Colonic mucosa (tissue), 4 donors: Measurements from ENCODE around the gene TCF25. TPM values are rescaled to one million over a fixed set of nuclear protein-coding genes. Genes with fewer than 3 reads are reported as not detected.
A peak's percentile ranks its signal among the peaks of the same experiment; 100 is the strongest.
"Not testable (repeated sequence)": the region's sequence is repeated elsewhere in the genome, so short reads cannot be mapped to it uniquely, and the experiment has no call there.

Experiments used
- DNase-seq: peaks from one replicate; pipeline ENCODE4 v3.0.0-alpha.2; 2020
- H3K27ac ChIP-seq: fragments of 200-600 bp; one replicate; pipeline ENCODE4 v1.8.0; 2021
- H3K27me3 ChIP-seq: fragments of 200-600 bp; one replicate; pipeline ENCODE4 v1.8.0; 2021
- H3K36me3 ChIP-seq: fragments of 200-600 bp; one replicate; pipeline ENCODE4 v1.8.0; 2021
- H3K4me1 ChIP-seq: fragments of 200-600 bp; one replicate; pipeline ENCODE4 v1.8.0; 2021; ENCODE audit warnings: mild to moderate bottlenecking
- H3K4me3 ChIP-seq: fragments of 200-600 bp; one replicate; pipeline ENCODE4 v1.8.0; 2021
- H3K9ac ChIP-seq, 2 donors: one replicate each; pipeline ENCODE4 v1.7.0; 2013; ENCODE audit warnings: control low read depth in 2 of 2, low read depth in 2 of 2, low read length in 2 of 2
- H3K9me3 ChIP-seq: fragments of 200-600 bp; one replicate; pipeline ENCODE4 v1.8.0; 2021
- CTCF ChIP-seq: fragments of 200-600 bp; IDR thresholded peaks from one replicate; pipeline ENCODE4 v1.8.0; 2022; ENCODE audit warnings: antibody characterized with exemption, mild to moderate bottlenecking
- intact Hi-C: fragments of 100-400 bp; cut with DNase I; formaldehyde crosslinking; loops from one replicate; pipeline ENCODE4 v1.14.1; 2022
- total RNA-seq, 2 donors: library from RNA; stranded (reverse); fragmentation: NEBNext Ultra II Directional in 1 of 2; extraction: Animal tissue kit (Norgen Biotek cat#: 25700) in 1 of 2; gene quantifications; one replicate each; pipeline ENCODE4 v1.2.1, GENCODE V29; 2021
- donor health status: healthy.
- donor health status: DM: no; HTN: no; CAD: no.
- donor health status: DM: no; HTN: no; CAD: no.

Gene TCF25
- total RNA-seq, result 100 to 1,000 TPM; 164 to 165 TPM

GRCh38 chr16:89873109-89873971 is at the start of gene TCF25:
TCF25 (plus strand) TSS chr16:89873592; CDS start chr16:89873668, 76 bp downstream.
- Histone ChIP-seq H3K4me3 (peak within 1 kb of the TSS; percentile 66), H3K27me3 (no peaks in the 10 kb centered on the region), H3K36me3 (no peaks in the 10 kb centered on the region), H3K9ac (peak within 1 kb of the TSS; percentile 81 to 99), H3K27ac (peak within 1 kb of the TSS; percentile 97), H3K9me3 (no peaks in the 10 kb centered on the region), H3K4me1 (no peaks in the 10 kb centered on the region)
- intact Hi-C loops, result no loop called here
- DNase-seq, result peak; percentile 86
- no peak for TF ChIP-seq CTCF

- H3K4me3 ChIP-seq, H3K9ac ChIP-seq, H3K4me1 ChIP-seq, DNase-seq, intact Hi-C loops, H3K27ac ChIP-seq, H3K36me3 ChIP-seq, H3K9me3 ChIP-seq, H3K27me3 ChIP-seq: not testable (repeated sequence)
Observed at GRCh38 chr16:89823824-89824148, 49.6 kb upstream of the TCF25 start.

GRCh38 chr16:89826531-89827382 is 46.6 kb upstream of the TCF25 start:
- peak overlapping the region in 1 of 2 donors; percentile 5 for H3K9ac ChIP-seq
- intact Hi-C loops, result no loop called here
- no peaks in the 10 kb centered on the region for H3K4me1 ChIP-seq
- no peak for DNase-seq
- no peak overlapping the region for H3K27ac ChIP-seq
- no peaks in the 10 kb centered on the region for H3K36me3 ChIP-seq
- no peaks in the 10 kb centered on the region for H3K27me3 ChIP-seq
- no peaks in the 10 kb centered on the region for H3K9me3 ChIP-seq
- TF ChIP-seq CTCF, result no peak
- H3K4me3 ChIP-seq, result no peak overlapping the region

DNA sequence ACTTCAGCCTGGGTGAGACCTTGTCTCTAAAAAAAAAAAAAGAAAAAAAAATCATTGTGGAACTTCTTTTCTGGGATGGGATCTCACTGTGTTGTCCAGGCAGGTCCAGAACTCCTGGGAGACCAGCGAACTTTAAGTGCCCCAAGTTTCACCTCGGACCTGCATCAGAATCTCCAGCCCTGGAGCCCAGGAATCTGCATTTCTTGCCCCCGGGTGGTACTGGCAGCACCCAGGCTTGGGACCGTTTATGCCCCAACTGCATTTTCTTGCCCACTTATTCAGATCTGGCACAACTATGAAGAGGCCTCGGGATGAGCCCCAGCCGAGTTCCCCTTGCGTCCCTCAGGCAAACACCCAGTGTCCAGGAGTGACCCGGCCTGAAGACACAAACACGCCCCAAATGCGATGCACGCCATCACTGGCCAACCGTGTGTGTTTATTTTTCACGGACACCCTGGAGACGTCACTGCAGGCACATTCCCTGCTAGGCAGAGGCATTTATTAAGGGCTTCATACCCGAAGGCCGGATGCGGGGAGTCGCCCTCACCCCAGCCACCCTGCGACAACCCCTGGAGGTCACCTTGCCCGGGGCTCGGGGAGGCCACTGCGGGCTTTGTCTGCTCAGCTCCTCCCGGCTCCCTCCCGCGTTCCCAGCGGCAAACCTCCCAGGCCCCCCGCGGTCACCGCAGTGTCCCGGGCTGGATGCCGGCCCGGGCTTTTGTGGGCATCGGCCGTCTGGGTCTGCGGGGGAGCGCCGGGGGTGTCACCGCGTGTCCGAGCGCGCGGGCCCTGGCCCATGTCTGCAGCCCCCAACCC is 45.8 kb upstream of the TCF25 start:
- intact Hi-C loops, result no loop called here
- H3K9ac ChIP-seq, result peak overlapping the region; percentile 58 to 60
- H3K4me1 ChIP-seq, result no peaks in the 10 kb centered on the region
- DNase-seq, result peak; percentile 69
- no peaks in the 10 kb centered on the region for H3K36me3 ChIP-seq
- no peak for TF ChIP-seq CTCF
- H3K27ac ChIP-seq, result peak overlapping the region; percentile 80
- no peaks in the 10 kb centered on the region for H3K9me3 ChIP-seq
- no peaks in the 10 kb centered on the region for H3K27me3 ChIP-seq
- peak overlapping the region; percentile 65 for H3K4me3 ChIP-seq

DNA sequence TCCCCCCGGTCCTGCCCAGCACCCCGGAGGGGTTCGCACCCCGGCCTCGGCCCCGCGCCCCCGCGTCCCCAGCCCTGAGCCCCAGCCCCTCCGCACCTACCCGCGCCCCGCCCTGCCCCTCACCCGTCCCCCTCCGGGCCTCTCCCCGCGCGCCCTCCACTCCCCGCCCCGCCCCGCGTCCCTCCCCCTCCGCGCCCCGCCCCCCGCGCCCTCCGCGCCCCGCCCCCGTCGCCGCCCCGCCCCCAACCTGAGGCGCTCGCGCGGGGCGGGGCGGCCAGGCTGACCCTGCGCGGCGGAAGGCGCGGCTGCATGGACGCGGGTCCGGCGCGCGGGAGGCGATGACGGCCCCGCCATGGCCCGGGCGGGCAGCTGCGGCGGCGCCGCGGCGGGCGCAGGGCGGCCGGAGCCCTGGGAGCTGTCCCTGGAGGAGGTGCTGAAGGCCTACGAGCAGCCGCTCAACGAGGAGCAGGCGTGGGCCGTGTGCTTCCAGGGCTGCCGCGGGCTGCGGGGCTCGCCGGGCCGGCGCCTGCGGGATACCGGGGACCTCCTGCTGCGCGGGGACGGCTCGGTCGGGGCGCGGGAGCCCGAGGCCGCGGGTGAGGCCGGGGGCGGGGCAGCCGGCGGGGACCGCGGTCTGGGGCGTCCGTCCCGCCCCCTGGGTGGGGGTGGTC is 45.1 kb upstream of the TCF25 start, which contains the start of gene SPIRE2:
TSS of gene SPIRE2 (plus strand) at position 277 of the 671 bp plus-strand sequence. CDS start at position 353, 76 bp downstream.
- no peaks in the 10 kb centered on the region for H3K9me3 ChIP-seq
- no peaks in the 10 kb centered on the region for H3K4me1 ChIP-seq
- H3K27me3 ChIP-seq, result no peaks in the 10 kb centered on the region
- TF ChIP-seq CTCF, result no peak
- H3K4me3 ChIP-seq, result peak within 1 kb of the TSS; percentile 65
- intact Hi-C loops, result no loop called here
- no peaks in the 10 kb centered on the region for H3K36me3 ChIP-seq
- peak within 1 kb of the TSS; percentile 93 to 95 for H3K9ac ChIP-seq
- peak; percentile 71 for DNase-seq
- peak within 1 kb of the TSS; percentile 93 for H3K27ac ChIP-seq
